ENCODE results near the gene PPP6R2. TPM values are rescaled to one million over a fixed set of nuclear protein-coding genes. Genes with fewer than 3 reads are reported as not detected.

The PPP6R2 gene
- total and polyA plus RNA-seq, 10 donors: 23.6 to 76.2 (median 62.1) TPM

DNA sequence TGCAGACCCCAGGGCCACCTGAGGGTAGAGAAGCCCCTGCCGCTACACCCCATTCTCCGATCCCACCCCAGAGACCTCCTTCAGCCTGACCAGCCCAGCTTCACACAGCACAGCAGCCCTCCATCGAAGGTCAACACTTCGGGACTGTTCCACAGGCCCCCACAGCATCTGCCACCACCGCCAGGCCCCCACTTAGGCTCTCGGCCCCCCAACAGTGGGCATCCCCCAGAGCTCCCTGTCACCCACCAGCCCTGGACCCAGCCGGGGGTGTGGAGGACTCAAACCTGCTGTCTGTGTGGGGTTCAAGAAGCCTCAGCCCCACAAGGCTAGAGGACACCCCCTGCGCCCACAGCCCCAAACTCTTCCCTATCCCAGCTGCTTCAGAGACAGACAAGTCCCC is 125.5 kb downstream of the PPP6R2 start:
- intact Hi-C loops (cut with DNase I; ENCODE audit: low total_unique reads): no loop called here
- TF ChIP-seq POLR2A (IDR thresholded peaks at IDR 0.05): no peak
- H3K9me3 ChIP-seq: no peaks in the 10 kb centered on the region
- peaks cover 4 to 48% (median 45%) of the 10 kb centered on the region in 6 donors for H3K36me3 ChIP-seq
- no peak overlapping the region for H3K4me3 ChIP-seq
- H3K27me3 ChIP-seq (replicated peaks in 1 of 7): no peaks in the 10 kb centered on the region
- peaks cover 43 to 66% (median 57%) of the 10 kb centered on the region in 6 donors for H3K4me1 ChIP-seq
- no peak for DNase-seq
- H3K27ac ChIP-seq: peak overlapping the region in 6 of 8 donors; percentile 23 to 90 (median 81)
- WGBS, 5 donors: 78 to 88% (median 84%) methylated on average over 4 to 8 of the region's 8 CpGs

DNA sequence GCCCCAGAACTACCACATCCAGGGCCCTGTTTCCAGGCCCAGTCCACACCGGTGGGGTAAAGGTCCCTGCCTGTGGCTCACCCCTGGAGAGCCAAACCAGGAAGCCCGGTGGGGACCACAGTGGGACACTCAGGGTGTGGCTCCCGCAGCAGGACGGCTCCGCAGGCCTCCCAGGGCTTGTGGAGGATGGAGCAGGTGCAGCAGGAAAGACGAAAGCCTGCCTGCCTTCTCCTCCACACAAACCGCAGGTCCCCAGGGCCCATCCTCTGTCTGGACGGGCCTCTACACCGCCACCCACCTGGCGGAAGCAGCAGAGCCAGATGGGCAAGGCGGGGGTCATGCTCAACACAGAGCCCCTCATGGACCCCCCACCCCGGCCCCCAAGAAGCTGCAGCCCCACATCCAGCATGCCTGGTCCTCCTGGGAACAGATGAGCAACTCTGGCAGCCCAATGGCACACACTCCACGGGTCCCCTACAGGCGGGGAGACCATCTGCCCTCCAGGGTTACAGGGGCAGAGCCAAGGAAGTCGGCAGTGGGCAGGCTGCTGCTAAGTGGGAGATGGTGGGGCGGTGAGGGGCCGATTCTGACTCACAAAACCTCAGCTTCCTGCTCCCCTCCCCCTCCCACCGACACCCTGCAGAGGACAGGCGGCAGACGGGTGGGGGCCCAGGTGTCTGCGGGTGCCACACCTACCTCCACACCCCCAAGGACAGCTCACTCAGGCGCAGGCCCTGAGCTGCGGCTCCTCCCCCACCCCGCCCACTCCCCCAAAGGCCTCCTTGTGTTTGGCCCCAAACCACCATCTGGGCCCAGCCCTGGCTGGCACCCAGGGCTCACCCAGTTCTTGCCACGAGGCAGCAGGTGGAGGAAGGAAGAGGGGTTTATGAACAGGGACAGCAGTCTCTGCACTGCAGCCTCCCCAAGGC is 126.5 kb downstream of the PPP6R2 start:
- intact Hi-C loops (cut with DNase I; ENCODE audit: low total_unique reads): loop anchor here (10.0 kb wide), 1 partner anchor 125 kb away; the partner anchor contains the start of gene PPP6R2
- peak overlapping the region; percentile 51 to 90 (median 78) for H3K27ac ChIP-seq
- H3K27me3 ChIP-seq (replicated peaks in 1 of 7): no peaks in the 10 kb centered on the region
- peak overlapping the region in 4 of 8 donors; percentile 2 to 59 (median 26) for H3K4me3 ChIP-seq
- TF ChIP-seq CTCF (IDR thresholded peaks at IDR 0.05 in 8 of 11, conservative IDR thresholded peaks at IDR 0.05 in 3 of 11) (peak in 5 of 11 experiments; percentile 10 to 44 (median 21)), POLR2AphosphoS5 (IDR thresholded peaks at IDR 0.05) (peak; percentile 83 to 86 (median 84)), POLR2A (IDR thresholded peaks at IDR 0.05) (no peak)
- 5 to 60% (median 16%) methylated on average over 7 to 25 of the region's 25 CpGs for WGBS, 5 donors
- no peaks in the 10 kb centered on the region for H3K9me3 ChIP-seq
- peaks cover 47 to 73% (median 63%) of the 10 kb centered on the region in 6 donors for H3K4me1 ChIP-seq
- peaks cover 0 to 38% (median 35%) of the 10 kb centered on the region in 6 donors for H3K36me3 ChIP-seq
- DNase-seq: peak; percentile 98

- no peak for TF ChIP-seq CTCF (IDR thresholded peaks at IDR 0.05 in 8 of 11, conservative IDR thresholded peaks at IDR 0.05 in 3 of 11)
- Histone ChIP-seq H3K27me3 (replicated peaks in 1 of 7) (no peaks in the 10 kb centered on the region), H3K27ac (peak overlapping the region; percentile 51 to 90 (median 78)), H3K4me1 (peaks cover 52 to 78% (median 67%) of the 10 kb centered on the region in 6 donors), H3K9me3 (no peaks in the 10 kb centered on the region), H3K4me3 (peak overlapping the region in 2 of 8 donors; percentile 25 to 59), H3K36me3 (peaks cover 0 to 29% (median 26%) of the 10 kb centered on the region in 6 donors)
- no peak for DNase-seq
- 23 to 65% (median 45%) methylated on average over 5 to 6 of the region's 6 CpGs for WGBS, 5 donors
- intact Hi-C loops (cut with DNase I; ENCODE audit: low total_unique reads): loop anchor here (10.0 kb wide), 1 partner anchor 126 kb away; the partner anchor contains the start of gene PPP6R2
Observed at GRCh38 chr22:50470491-50470890, 127.4 kb downstream of the PPP6R2 start.

DNA sequence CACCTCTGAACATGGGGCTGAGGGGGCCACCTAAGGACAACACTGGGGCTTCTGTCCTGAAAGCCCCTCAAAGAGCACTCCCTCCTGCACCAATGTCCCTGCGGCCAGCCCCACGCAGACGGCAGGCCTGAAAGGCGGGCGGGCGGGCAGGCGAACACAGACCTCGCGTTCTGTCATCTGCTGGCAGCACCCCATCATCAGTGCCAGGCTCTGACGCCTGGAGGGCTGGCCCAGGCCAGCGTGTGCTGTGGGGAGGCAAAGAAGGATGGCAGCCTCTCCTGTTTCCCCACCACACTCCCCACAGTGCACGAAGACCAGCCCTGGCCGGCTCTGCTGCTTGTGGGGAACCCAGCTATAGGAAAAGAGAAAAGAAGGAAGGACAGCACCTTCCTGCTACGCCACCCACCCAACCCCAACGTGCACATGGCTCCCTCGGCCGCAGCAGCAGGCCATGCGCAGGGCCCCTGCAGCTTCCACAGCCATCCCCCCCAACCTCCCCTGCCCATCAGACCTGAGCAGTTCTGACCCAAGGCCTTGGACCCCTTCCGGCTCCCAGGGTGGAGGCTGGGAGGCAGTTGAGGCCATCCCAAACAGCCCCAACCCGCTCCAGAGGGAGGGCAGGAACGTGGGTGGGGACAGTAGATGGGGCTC is 128.2 kb downstream of the PPP6R2 start:
- Histone ChIP-seq H3K4me3 (peak overlapping the region in 1 of 8 donors; percentile 59), H3K27ac (peak overlapping the region in 7 of 8 donors; percentile 29 to 90 (median 80)), H3K36me3 (peaks cover 0 to 21% (median 18%) of the 10 kb centered on the region in 6 donors), H3K27me3 (replicated peaks in 1 of 7) (no peaks in the 10 kb centered on the region), H3K4me1 (peaks cover 52 to 82% (median 69%) of the 10 kb centered on the region in 6 donors), H3K9me3 (no peaks in the 10 kb centered on the region)
- DNase-seq: no peak
- no peak for TF ChIP-seq POLR2AphosphoS5 (IDR thresholded peaks at IDR 0.05)
- no peak for TF ChIP-seq POLR2A (IDR thresholded peaks at IDR 0.05)
- TF ChIP-seq CTCF (IDR thresholded peaks at IDR 0.05 in 8 of 11, conservative IDR thresholded peaks at IDR 0.05 in 3 of 11): no peak
- intact Hi-C loops (cut with DNase I; ENCODE audit: low total_unique reads): loop anchor here (10.0 kb wide), 1 partner anchor 127 kb away; the partner anchor contains the start of gene PPP6R2
- 66 to 76% (median 73%) methylated on average over 14 to 21 of the region's 21 CpGs for WGBS, 5 donors

All from spleen (tissue), 11 donors.